NCI-H146 (cell line): ENCODE measurements around the gene PCDH7.

Source experiments
- DNase-seq: peaks from one replicate; lab custom pipeline; 2025; lab: John Stamatoyannopoulos, UW

Gene PCDH7

GRCh38 chr4:30725562-30725961 is 5.4 kb downstream of the PCDH7 start:
- DNase-seq = no peak

- peak; percentile 5 for DNase-seq
Observed at GRCh38 chr4:30726090-30726675, 6.0 kb downstream of the PCDH7 start.

GRCh38 chr4:30727409-30727808 is 7.2 kb downstream of the PCDH7 start:
- DNase-seq = no peak

- no peak for DNase-seq
Observed at GRCh38 chr4:30728311-30728710, 8.1 kb downstream of the PCDH7 start.

- no peak for DNase-seq
Observed at GRCh38 chr4:30743897-30744296, 23.7 kb downstream of the PCDH7 start.

- DNase-seq = no peak
Observed at GRCh38 chr4:30744386-30744785, 24.2 kb downstream of the PCDH7 start.

GRCh38 chr4:30744957-30745640 is 24.9 kb downstream of the PCDH7 start:
- DNase-seq = no peak

- no peak for DNase-seq
Observed at GRCh38 chr4:30746735-30747134, 26.6 kb downstream of the PCDH7 start.

GRCh38 chr4:30753316-30753715 is 33.1 kb downstream of the PCDH7 start:
- DNase-seq = no peak

- no peak for DNase-seq
Observed at GRCh38 chr4:30754021-30754420, 33.9 kb downstream of the PCDH7 start.

GRCh38 chr4:30755346-30755745 is 35.2 kb downstream of the PCDH7 start:
- no peak for DNase-seq

GRCh38 chr4:30756553-30756952 is 36.4 kb downstream of the PCDH7 start:
- DNase-seq = no peak

- no peak for DNase-seq
Observed at GRCh38 chr4:30757357-30757756, 37.2 kb downstream of the PCDH7 start.

- DNase-seq = no peak
Observed at GRCh38 chr4:30760551-30760950, 40.4 kb downstream of the PCDH7 start.

GRCh38 chr4:30763321-30763727 is 43.2 kb downstream of the PCDH7 start:
- DNase-seq = no peak

GRCh38 chr4:30765022-30765421 is 44.9 kb downstream of the PCDH7 start:
- DNase-seq = no peak

GRCh38 chr4:30767147-30767845 is 47.1 kb downstream of the PCDH7 start:
- DNase-seq = no peak

GRCh38 chr4:30768277-30768676 is 48.1 kb downstream of the PCDH7 start:
- DNase-seq = no peak

- DNase-seq = no peak
Observed at GRCh38 chr4:30769093-30769492, 48.9 kb downstream of the PCDH7 start.

GRCh38 chr4:30770049-30770549 is 49.9 kb downstream of the PCDH7 start:
- DNase-seq = no peak

- DNase-seq = no peak
Observed at GRCh38 chr4:30770812-30771211, 50.6 kb downstream of the PCDH7 start.

- no peak for DNase-seq
Observed at GRCh38 chr4:30776451-30776850, 56.3 kb downstream of the PCDH7 start.

- no peak for DNase-seq
Observed at GRCh38 chr4:30776921-30777415, 56.8 kb downstream of the PCDH7 start.
